ENCODE measurements around the gene TXNDC2.

- TF ChIP-seq FOXA1 (IDR thresholded peaks at IDR 0.05): no peak
- no peak for TF ChIP-seq NFRKB (IDR thresholded peaks at IDR 0.05)
- no peak for TF ChIP-seq CTBP1 (IDR thresholded peaks at IDR 0.05; ENCODE audit: borderline replicate concordance)
- no peak for TF ChIP-seq PKNOX1 (IDR thresholded peaks at IDR 0.05)
- no peak for TF ChIP-seq ARNT (IDR thresholded peaks at IDR 0.05)
- TF ChIP-seq SUZ12 (IDR thresholded peaks at IDR 0.05): no peak
Observed at GRCh38 chr18:9876867-9877654, 8.7 kb upstream of the TXNDC2 start.
